ENCODE results near the gene IL12A.

The IL12A gene

DNA sequence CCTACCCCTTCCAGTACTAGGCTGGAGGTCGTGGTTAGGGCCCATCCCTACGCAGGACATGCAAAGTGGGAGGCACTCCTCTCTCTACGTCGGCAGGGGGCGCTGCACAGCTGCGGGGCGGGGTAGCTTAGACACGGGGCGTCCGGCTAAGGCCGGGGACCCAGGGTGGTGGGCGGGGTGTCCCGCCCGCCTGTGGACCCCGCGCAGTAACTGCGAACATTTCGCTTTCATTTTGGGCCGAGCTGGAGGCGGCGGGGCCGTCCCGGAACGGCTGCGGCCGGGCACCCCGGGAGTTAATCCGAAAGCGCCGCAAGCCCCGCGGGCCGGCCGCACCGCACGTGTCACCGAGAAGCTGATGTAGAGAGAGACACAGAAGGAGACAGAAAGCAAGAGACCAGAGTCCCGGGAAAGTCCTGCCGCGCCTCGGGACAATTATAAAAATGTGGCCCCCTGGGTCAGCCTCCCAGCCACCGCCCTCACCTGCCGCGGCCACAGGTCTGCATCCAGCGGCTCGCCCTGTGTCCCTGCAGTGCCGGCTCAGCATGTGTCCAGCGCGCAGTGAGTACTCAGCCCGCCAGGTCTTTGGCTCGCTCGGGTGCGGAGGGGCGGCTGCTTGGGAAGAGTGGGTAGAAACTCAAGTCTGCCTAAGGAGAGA lies at the start of gene IL12A:
Gene IL12A, plus strand, starts transcription at position 219 of the 655 bp plus-strand sequence.
- peak; percentile 60 to 68 for DNase-seq (ENCODE audit: low read depth in 2 of 2)

DNA sequence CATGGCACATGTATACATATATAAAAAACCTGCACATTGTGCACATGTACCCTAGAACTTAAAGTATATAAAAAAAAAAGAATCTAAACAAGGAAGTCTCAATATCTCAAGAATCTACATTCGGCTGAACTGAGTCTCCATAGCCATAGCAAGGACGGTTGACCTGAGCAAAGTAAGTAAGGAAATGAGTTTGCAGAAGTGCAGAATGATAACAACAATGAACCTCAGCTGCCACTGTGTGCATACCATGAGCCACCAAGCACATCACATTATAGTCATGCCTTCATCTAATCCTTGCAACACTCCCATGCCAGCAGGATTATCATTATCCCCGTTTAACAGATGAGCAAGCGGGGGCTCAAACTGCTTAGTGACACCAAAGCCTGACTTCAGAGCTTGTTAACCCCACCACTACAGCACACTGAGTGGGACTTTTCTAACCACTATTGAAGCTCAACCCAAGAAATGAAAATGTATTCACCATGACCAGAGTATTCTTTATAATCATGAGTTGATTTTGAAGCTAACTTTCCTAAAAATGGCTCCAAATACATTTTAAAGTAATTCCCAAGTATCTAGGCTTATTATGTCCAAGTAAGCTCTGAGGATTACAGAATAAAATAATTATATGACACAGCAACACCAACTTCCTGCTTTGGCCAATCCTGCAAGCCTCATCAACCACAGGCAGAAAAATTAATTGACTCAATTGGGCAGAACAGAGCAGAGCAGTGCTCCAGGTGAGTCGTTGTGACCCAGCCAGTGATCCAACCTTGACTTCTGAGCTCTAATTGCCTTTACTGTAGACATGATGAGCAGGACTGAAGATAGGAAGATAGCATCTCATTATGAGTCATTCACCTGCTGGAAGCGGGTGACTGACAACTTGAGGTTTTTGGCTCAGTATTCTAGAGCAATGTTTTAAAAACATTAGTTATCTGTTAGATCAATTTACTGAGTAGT lies 47.3 kb upstream of the IL12A start:
- DNase-seq (ENCODE audit: low read depth in 2 of 2): no peak

DNA sequence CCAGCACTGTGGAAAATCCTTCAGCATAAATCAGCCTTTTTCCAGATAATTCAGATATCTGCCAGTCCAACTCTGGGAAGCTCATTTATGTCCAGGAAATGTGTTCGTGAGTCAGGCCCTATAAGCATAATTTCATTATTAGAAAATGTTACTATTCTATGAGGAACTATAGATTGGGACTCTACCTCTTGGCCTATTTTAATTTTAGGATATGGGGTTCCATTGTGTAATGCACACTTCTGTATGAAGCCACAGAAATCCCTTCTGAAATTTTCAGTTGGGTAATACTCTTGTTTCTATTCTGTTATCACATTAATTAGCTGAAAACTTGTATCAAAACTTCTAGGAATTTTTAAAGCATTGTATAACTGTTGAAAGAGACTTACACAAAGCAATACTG lies 43.9 kb upstream of the IL12A start:
- no peak for DNase-seq (ENCODE audit: low read depth in 2 of 2)

DNA sequence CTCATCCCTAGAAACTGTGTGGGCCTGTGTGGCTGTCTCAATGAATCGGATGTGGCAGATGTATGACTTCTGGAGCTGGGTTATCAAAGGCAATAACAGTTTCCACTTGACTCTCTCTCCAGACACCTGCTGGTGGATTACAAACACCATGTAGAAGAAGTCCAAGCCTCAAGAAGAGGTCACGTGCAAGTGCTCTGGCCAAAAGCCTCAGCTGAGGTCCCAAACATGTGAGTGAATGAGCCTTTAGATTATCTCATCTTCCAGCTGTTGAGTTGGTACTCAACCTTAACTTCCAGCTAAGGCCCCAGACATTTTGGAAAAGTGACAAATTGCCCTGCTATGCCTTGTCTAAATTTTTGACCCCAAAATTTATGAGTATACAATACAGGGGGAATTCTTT lies 42.7 kb upstream of the IL12A start:
- no peak for DNase-seq (ENCODE audit: low read depth in 2 of 2)

DNA sequence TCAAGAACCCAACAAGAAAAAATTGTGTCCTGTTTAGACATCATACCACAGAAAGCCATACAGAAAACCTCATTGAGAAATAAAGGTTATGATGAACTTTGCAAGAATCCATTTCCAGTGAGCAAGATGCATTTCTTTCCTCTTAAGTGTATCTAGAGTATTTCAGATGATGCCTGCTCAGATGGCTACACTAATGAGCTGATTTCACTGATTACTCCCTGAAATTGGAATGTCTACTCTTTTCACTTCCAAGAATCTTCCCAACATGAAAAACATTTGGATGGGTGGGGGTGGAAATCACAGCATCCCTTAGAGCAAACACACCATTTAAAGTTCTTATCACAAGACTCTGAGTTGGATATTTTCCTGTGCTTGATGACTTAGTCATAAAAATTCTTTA lies 41.4 kb upstream of the IL12A start:
- no peak for DNase-seq (ENCODE audit: low read depth in 2 of 2)

DNA sequence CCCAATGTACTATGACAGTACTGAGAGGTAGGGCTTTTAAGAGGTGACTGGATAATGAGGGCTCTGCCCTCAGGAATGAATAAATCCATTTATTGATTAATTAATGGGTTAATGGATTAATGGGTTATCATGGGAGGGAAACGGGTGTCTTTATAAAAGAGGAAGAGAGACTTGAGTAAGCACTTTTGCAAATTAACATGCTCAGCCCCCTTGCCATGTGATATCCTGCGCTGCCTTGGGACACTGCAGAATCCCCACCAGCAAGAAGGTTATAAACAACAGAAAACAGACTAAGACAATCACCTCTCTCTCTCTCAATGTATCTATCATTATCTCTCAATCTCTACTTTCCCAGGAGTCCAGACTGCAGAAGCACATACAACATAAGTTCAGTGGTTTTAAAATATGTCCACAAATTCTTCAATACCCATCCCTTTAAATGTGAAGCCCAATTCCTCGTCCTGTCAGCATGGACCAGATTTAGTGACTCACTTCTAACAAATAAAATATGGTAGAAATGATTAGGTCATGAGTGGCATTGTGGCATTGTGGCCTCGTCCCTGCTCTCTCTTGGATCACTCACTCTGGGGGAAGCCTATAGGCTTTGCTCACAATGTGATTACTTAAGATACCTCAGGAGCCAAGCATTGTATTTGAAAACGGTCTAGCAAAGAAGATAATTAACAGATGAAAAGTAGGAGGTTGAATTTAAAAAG lies 40.0 kb upstream of the IL12A start:
- no peak for DNase-seq (ENCODE audit: low read depth in 2 of 2)

DNA sequence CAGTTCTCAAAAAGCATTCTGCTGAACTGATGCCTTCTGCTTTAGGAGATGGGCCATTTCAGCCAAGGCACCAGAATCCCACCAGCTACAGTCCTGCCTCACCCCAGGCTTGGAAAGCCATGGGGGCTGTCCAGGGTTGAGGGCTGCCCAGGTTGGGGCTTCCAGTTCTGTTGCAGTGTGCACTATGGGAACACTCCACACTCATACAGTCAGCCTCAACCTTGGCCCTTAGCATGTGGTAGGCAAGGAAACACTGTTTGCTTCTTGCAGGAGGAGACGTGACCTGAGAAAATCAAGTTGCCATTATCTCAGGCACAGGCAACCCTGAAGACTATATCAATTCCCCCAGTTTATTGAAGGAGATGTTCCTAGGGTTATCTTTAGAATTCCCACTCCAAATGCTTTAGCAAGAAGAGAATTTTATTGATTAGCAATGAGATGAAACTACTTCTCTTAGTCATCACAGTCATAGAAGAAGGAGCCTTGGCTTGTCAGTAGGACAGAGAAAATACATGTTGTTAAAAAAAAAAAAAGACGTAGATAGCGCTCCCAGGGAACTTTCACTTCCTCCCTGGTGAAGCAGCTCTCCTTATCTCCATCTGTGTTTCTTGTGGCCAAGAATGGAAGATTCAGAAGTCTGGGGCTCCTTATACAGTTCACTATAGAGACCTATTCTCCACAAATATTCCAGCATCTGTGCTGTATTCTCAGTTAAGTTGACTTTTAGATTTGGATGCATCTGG lies 38.3 kb upstream of the IL12A start:
- DNase-seq (ENCODE audit: low read depth in 2 of 2): no peak

DNA sequence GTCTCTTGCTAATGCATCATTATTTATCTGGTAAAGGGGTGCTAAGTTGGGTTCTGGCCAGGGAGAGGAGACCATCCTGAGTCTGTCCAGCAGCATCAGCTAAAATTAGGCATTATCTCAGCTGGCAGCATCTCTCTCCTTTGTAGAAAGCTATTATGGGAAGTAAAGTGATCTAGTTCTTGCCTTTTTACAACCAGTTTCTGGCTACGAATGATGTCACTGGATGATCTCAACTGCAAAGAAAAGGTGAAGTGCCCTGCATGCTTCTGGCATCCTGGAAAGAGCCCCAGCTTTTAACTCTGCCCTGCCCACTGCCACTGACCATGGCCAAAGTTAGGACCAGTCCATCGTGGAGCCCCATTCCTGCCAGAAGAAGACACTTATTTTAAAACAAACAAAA lies 37.1 kb upstream of the IL12A start:
- no peak for DNase-seq (ENCODE audit: low read depth in 2 of 2)

DNA sequence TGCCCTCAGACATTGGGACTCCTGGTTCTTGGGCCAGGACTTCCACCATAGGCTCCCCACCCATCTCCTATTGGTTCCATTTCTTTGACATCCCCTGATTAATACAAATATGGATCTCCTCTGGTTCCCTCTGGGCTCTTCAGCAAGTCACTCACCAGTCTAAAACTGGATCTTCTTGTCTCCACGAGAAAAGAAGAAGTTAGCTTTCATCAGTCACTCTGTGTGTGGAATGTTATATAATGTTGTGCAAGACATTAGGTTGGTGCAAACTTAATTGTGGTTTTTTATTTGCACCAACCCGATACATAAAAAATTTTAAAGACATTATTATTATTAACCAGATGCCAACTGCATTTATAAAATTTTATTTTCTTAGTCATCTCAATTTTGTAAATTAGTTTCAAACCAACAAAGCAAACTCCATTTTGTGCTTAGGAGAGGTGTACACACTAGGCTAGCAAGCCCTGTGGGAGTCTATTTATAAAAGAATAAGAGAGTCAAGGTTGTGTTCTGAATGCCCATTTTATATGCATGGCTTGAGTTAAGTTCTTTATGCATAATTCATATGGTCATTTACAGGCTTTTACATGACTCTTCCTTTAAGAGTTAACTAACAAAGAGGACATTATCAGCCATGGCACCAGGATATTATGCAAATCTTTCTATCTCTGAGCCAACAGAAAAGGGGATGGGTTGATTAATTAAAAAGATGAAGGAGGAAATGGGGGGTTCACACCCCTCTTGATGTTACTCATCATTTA lies 35.1 kb upstream of the IL12A start:
- no peak for DNase-seq (ENCODE audit: low read depth in 2 of 2)

DNA sequence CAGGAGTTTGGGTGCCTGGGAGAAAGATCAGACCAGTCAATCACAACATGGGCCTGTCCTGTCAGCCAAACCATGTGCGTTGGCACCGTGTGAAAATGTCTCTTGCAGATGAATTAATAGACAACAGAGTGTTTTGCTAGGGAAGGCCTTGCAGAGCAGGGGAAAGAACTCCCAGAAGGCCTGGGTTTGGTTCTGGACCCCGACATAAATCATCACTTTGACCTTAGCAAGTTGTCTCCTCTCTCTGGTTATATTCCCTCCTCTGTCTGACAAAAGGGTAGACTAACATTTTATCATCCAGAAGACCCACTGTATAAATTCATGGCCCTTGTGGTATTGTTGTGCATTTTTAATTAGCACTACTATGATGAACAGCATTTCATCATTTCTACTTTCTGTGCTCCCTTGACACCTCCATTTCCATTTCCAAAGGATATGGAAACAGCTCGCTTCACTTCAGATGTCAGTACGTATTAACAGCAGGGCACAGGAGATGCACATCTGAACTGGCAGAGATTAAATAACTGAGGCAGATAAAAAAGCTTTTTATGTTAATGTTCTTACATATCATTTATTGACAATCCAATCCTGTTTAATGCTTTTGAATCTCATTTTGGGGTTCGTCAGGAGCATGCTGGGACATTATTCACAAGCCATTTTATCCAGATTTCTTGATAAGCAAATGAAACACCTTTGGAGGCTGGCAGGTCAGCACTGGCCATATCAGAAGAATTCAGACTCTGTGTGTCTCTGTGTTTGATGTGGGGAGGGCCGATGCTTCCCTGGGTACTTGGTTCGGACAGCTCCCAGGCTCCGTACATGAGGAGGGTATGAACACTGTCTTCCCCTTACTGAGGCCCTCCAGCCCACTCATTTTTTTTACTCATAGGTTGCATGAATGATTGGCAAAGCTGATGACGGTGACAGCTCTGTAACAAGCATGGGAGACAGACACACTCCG lies 28.2 kb upstream of the IL12A start:
- DNase-seq (ENCODE audit: low read depth in 2 of 2): no peak

DNA sequence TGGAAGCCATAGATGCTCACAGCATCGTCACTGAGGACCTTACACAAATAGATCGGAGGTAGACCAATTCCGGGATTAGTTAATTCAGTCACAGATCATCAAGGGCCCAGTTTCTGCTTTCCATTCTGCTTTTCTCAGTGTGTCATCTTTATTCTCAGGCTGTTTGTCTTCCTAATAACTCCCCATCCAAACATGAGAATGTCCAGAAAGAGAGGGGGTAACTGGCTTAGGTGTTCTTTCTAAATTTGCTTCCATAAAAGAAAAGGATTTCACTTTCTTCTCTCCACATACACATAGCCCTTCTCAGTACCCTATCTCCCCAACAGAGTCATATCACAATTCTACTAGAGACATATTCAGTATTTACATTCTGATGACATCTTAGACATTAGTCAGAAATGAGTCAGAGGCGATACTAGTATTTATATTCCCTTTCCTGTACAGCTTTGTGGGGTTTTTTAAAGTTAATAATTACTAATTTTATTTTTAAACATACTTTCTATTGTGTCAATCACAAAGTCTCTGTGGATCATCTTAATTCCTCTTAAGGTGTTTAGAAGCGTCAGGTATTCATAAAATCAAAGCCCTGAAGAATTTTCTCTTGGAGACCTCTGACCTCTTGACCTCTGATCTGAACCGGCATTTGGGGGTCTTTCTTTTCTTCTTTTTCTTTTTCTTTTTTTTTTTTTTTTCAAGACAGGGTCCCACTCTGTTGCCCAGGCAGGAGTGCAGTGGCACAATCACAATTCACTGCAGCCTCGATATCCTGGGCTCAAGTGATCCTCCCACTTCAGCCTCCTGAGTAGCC lies 24.3 kb upstream of the IL12A start:
- DNase-seq (ENCODE audit: low read depth in 2 of 2): no peak

DNA sequence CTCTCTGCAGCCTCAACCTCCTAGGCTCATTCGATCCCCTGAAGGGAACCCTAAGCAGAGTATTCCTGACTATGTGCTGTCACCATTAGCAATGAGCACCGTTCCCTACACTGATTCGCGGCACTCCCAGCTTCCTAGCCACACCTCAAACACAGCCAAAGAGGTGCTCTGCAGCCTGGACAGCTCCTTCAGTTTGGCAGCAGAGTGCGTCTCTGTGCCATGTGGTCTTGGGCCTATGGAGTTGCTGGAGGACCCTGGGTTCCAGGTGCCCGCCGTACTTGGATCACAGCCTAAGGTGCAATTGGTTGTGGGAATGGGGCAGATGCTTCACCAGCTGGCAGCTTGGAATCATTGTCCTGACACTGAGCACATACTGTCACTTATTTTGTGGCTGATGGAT lies 17.3 kb upstream of the IL12A start:
- no peak for DNase-seq (ENCODE audit: low read depth in 2 of 2)

DNA sequence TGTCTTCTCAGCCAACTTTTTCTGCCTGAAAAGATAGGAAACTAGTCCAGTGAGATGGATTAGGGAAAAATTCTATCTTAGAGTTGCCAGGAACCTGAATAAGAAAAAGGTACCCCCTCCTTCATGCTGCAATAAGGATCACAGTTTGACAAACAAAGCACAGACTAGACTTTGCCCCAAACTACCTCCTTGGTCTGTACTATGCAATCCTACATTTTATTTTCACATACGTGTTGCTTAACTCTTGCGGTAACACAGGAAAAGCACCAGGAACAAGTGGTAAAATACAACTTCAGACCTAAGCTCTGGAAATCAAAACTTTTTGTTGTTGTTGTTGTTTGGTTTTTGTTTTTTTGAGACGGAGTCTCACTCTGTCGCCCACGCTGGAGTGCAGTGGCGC lies 11.3 kb upstream of the IL12A start:
- no peak for DNase-seq (ENCODE audit: low read depth in 2 of 2)

DNA sequence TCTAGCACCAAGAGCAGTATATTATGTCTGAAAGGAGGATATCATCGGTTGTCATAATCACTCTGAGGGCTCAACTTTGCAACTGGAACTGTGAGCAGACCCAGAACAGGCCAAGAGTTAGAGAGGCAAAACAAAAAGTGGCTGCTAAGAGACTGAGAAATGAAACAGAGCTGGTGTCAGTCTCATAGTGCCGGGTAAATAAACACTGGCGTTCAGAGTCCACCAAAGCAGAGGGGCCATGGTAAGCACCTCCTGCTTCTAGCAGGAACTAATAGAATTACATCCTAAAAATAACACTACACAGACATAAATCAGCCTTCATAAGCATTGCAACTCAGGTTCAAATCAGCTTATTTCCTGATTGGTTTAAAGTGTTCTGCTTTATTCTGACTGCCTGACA lies 10.3 kb upstream of the IL12A start:
- DNase-seq (ENCODE audit: low read depth in 2 of 2): no peak

DNA sequence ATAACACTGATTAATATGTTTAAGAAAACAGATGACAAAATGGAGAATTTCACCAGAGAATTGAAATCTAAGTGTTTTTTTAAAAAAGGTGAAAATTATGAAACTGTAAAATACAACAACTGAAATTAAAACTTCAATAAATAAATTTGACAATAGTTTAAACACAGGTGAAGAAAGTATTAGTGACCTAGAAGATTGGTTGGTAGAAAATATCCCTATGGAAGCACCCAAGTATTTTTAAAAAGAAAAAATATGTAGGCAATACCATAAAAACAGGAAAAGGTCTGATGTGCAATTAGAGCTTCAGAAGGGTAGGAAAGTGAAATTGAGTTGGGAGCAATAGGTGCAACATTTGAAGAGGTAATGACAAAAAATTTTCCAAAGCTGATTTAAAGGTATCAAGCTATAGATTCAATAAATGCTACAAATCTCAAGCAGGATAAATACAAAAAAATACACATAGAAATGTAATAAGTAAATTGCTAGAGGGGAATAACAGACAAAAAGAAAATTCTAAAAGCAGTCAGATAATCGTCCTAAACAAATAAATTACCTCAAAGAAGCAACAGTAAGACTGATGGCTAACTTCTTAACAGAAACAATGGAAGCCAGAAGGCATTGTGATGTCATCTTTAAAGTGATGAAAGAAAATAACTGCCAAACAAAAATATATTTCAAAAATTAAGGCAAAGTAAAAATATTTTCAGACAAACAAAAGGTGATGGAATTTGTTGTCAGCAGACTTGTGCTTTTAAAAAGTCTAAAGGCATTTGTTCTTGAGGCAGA lies 9.5 kb upstream of the IL12A start:
- no peak for DNase-seq (ENCODE audit: low read depth in 2 of 2)

DNA sequence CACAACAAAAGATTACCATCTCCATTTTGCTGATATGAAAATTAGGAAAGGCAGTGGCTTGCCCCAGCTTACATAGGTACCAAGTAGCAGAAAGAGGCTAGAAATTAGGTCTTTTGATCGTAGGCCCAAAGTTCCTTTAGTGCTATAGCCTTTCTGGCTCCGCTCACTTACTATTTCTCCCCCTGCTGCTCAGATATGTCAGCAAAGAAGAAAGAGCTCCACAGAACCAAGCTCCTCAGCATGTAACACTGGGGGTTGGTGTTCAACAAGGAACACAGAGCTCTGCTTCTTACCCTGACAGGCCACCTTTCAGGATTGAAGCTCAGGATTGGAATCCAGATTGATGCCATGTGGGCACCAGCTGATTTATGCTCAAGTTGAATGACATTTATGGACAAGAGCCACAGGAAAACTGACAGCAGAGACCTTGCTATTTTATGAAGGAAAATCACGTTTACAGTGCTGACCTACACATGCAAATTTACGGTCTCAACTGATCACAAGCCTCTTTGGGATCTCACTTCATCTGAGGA lies 6.1 kb upstream of the IL12A start:
- DNase-seq (ENCODE audit: low read depth in 2 of 2): no peak

DNA sequence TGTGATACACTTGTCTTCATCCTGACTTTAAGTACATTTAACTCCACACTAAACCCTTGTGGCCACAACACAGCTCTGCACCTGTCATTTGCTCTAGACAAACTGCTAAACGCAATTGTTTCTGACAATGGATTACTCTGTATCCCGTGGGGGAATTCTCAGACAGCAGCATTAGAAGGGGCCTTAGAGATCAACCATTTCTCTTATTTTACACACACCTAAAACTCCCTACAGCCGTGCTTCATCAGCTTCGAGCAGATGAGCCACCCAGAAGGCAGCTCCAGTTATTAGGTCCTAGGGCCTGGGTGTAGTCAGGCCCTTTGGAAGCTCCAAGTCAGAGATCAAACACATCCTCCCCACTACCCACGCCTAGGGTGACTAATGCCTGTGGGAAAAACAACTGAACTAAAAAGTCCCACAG lies 1.3 kb upstream of the IL12A start:
- no peak for DNase-seq (ENCODE audit: low read depth in 2 of 2)
